Hepatocyte (in vitro differentiated cells): ENCODE measurements around the gene FARSA.
"Not testable (repeated sequence)": the region's sequence is repeated elsewhere in the genome, so short reads cannot be mapped to it uniquely, and the experiment has no call there.

ENCODE experiments used
- EZH2 ChIP-seq: fragments of 200-600 bp; sonication (generic); IDR thresholded peaks from 2 replicates; pipeline ENCODE4 v1.6.1; 2016; ENCODE audit warnings: antibody characterized with exemption, mild to moderate bottlenecking, borderline replicate concordance
- TF ChIP-seq, protein P1 (sequence below): fragments of 200-600 bp; sonication (generic); IDR thresholded peaks from 2 replicates; pipeline ENCODE4 v1.5.1; 2016; ENCODE audit warnings: antibody characterized with exemption, mild to moderate bottlenecking; ENCODE audit not compliant: poor library complexity

DNA sequence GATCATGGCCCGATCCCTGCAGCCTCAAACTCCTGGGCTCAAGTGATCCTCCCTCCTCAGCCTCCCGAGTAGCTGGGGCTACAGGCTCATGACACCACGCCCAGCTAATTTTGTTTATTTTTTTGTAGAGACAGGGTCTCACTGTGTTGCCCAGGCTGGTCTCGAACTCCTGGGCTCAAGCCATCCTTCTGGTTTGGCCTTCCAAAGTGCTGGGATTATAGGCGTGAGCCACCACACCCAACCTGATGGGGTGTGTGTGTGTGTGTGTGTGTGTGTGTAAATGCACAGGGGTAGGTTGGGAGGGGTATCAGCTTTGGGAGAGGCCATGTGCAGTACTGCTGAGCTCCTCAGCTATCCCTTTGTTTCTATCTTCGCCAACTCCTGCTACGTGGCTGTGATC lies 42.6 kb upstream of the FARSA start:
- TF ChIP-seq, protein P1, sequence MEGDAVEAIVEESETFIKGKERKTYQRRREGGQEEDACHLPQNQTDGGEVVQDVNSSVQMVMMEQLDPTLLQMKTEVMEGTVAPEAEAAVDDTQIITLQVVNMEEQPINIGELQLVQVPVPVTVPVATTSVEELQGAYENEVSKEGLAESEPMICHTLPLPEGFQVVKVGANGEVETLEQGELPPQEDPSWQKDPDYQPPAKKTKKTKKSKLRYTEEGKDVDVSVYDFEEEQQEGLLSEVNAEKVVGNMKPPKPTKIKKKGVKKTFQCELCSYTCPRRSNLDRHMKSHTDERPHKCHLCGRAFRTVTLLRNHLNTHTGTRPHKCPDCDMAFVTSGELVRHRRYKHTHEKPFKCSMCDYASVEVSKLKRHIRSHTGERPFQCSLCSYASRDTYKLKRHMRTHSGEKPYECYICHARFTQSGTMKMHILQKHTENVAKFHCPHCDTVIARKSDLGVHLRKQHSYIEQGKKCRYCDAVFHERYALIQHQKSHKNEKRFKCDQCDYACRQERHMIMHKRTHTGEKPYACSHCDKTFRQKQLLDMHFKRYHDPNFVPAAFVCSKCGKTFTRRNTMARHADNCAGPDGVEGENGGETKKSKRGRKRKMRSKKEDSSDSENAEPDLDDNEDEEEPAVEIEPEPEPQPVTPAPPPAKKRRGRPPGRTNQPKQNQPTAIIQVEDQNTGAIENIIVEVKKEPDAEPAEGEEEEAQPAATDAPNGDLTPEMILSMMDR, result not testable (repeated sequence)
- TF ChIP-seq EZH2, result not testable (repeated sequence)
